SK-N-SH (cell line): Measurements from ENCODE around the gene PDGFRB. TPM values are rescaled to one million over a fixed set of nuclear protein-coding genes. Genes with fewer than 3 reads are reported as not detected.

Experiments
- CTCF ChIA-PET: fragments of 300-600, 350-600 bp; formaldehyde crosslinking; extraction: SDS; loops from one replicate; lab custom pipeline; 2021; lab: Yijun Ruan, JAX
- POLR2A ChIA-PET: fragments of 350-600 bp; sonication (Branson Sonifier 250); formaldehyde crosslinking; extraction: SDS; loops from one replicate; lab custom pipeline; 2020; ENCODE audit warnings: antibody characterized with exemption, inconsistent platforms; lab: Yijun Ruan, JAX
- DNase-seq: peaks from one replicate; pipeline ENCODE4 v3.0.0; 2012
- H2AFZ ChIP-seq: fragments of 200-600 bp; sonication (generic); 2 replicates; pipeline ENCODE4 v1.8.1; 2016; ENCODE audit warnings: antibody characterized with exemption, mild to moderate bottlenecking, low read depth
- H3F3A ChIP-seq: fragments of 200-600 bp; sonication (generic); replicated peaks from 2 replicates; pipeline ENCODE3; 2016; ENCODE audit warnings: antibody characterized with exemption, mild to moderate bottlenecking; ENCODE audit not compliant: insufficient read depth
- H3K27ac ChIP-seq, 2 experiments: fragments of 200-500 bp in 1 of 2; fragments of 200-600 bp in 1 of 2; sonication (Bioruptor generic) in 1 of 2; sonication (generic), shearing (Covaris generic) in 1 of 2; 2 replicates each; pipeline versions ENCODE4 v1.5.1 to v1.6.1; 2014 to 2016; ENCODE audit warnings: low read depth in 2 of 2, inconsistent platforms in 1 of 2, low read length in 1 of 2, mild to moderate bottlenecking in 1 of 2, mixed read lengths in 1 of 2
- H3K27me3 ChIP-seq: fragments of 200-600 bp; sonication (generic), shearing (Covaris generic); 2 replicates; pipeline ENCODE4 v1.6.1; 2016; ENCODE audit warnings: mixed run types; ENCODE audit not compliant: insufficient read depth
- H3K36me3 ChIP-seq, 2 experiments: fragments of 200-500 bp in 1 of 2; fragments of 200-600 bp in 1 of 2; sonication (Bioruptor generic) in 1 of 2; sonication (generic) in 1 of 2; replicated peaks in 1 of 2; 2 replicates each; pipeline versions ENCODE3 to v1.5.1; 2014 to 2016; ENCODE audit warnings: low read length in 1 of 2, mild to moderate bottlenecking in 1 of 2; ENCODE audit not compliant: insufficient read depth in 2 of 2, control insufficient read depth in 1 of 2
- H3K4me1 ChIP-seq, 2 experiments: fragments of 200-500 bp in 1 of 2; fragments of 200-600 bp in 1 of 2; sonication (Bioruptor generic) in 1 of 2; sonication (generic), shearing (Covaris generic) in 1 of 2; 2 replicates each; pipeline versions ENCODE4 v1.5.1 to v1.6.1; 2014 to 2016; ENCODE audit warnings: low read depth in 1 of 2, low read length in 1 of 2, mixed run types in 1 of 2; ENCODE audit not compliant: insufficient read depth in 2 of 2, control insufficient read depth in 1 of 2
- H3K4me2 ChIP-seq: fragments of 200-600 bp; sonication (generic), shearing (Covaris generic); 2 replicates; pipeline ENCODE4 v1.6.1; 2017; ENCODE audit warnings: mixed run types
- H3K4me3 ChIP-seq, 2 experiments: fragments of 200-500 bp in 1 of 2; fragments of 200-600 bp in 1 of 2; sonication (Bioruptor generic) in 1 of 2; sonication (generic), shearing (Covaris generic) in 1 of 2; 2 replicates each; pipeline versions ENCODE4 v1.5.1 to v1.8.1; 2014 to 2016; ENCODE audit warnings: low read depth in 2 of 2, inconsistent platforms in 1 of 2, low read length in 1 of 2, mild to moderate bottlenecking in 1 of 2, mixed read lengths in 1 of 2, moderate library complexity in 1 of 2
- H3K79me2 ChIP-seq: fragments of 200-600 bp; sonication (generic); 2 replicates; pipeline ENCODE4 v1.8.1; 2017; ENCODE audit warnings: mild to moderate bottlenecking; ENCODE audit not compliant: insufficient read depth
- H3K9ac ChIP-seq: fragments of 200-600 bp; sonication (generic); 2 replicates; pipeline ENCODE4 v1.6.1; 2017; ENCODE audit warnings: mixed run types
- H3K9me2 ChIP-seq: fragments of 200-600 bp; sonication (generic); 2 replicates; pipeline ENCODE4 v1.6.1; 2017; ENCODE audit warnings: mixed run types
- H3K9me3 ChIP-seq: fragments of 200-600 bp; sonication (generic); 2 replicates; pipeline ENCODE4 v1.6.1; 2017; ENCODE audit warnings: mixed run types, mild to moderate bottlenecking, moderate library complexity
- H4K20me1 ChIP-seq: fragments of 200-600 bp; sonication (generic); 2 replicates; pipeline ENCODE4 v1.6.1; 2017; ENCODE audit warnings: mild to moderate bottlenecking, mixed run types; ENCODE audit not compliant: insufficient read depth
- CHD2 ChIP-seq: fragments of 150-350 bp; IDR thresholded peaks from 2 replicates; pipeline ENCODE4 v1.6.1; 2018; ENCODE audit warnings: low read length; ENCODE audit not compliant: partially characterized antibody
- FOXJ3 ChIP-seq: sonication (generic); formaldehyde crosslinking; IDR thresholded peaks from 2 replicates; pipeline ENCODE4 v1.5.1; 2020; ENCODE audit warnings: mild to moderate bottlenecking, missing genetic modification reagents
- FOXM1 ChIP-seq: IDR thresholded peaks from 2 replicates; pipeline ENCODE4 v1.4.0; 2012; ENCODE audit warnings: low read depth, mild to moderate bottlenecking
- GABPA ChIP-seq: IDR thresholded peaks from 2 replicates; pipeline ENCODE4 v1.4.0; 2012; ENCODE audit warnings: low read depth, mild to moderate bottlenecking
- GATA2 ChIP-seq: sonication (generic); formaldehyde crosslinking; IDR thresholded peaks from 2 replicates; pipeline ENCODE4 v1.5.0; 2020; ENCODE audit warnings: mild to moderate bottlenecking, missing genetic modification reagents
- JUND ChIP-seq: IDR thresholded peaks from 2 replicates; pipeline ENCODE4 v1.4.0; 2012
- MXI1 ChIP-seq: IDR thresholded peaks from 2 replicates; pipeline ENCODE4 v1.6.1; 2012; ENCODE audit warnings: mild to moderate bottlenecking, low read depth, low read length, improper control_type of control experiment
- NFIC ChIP-seq: IDR thresholded peaks from 2 replicates; pipeline ENCODE4 v1.4.0; 2012; ENCODE audit warnings: borderline replicate concordance
- POLR2AphosphoS5 ChIP-seq: IDR thresholded peaks from 2 replicates; pipeline ENCODE4 v1.6.1; 2012; ENCODE audit warnings: low read depth, low read length
- SIN3A ChIP-seq: IDR thresholded peaks from 2 replicates; pipeline ENCODE4 v1.6.1; 2012; ENCODE audit warnings: low read depth, mild to moderate bottlenecking, low read length, moderate library complexity, borderline replicate concordance
- TAF1 ChIP-seq: IDR thresholded peaks from 2 replicates; pipeline ENCODE4 v1.6.1; 2012; ENCODE audit warnings: low read depth, mild to moderate bottlenecking, low read length, moderate library complexity, borderline replicate concordance
- TCF12 ChIP-seq: IDR thresholded peaks from 2 replicates; pipeline ENCODE4 v1.4.0; 2012
- TEAD4 ChIP-seq: IDR thresholded peaks from 2 replicates; pipeline ENCODE4 v1.4.0; 2012; ENCODE audit warnings: mild to moderate bottlenecking, borderline replicate concordance; ENCODE audit not compliant: insufficient read depth
- YY1 ChIP-seq: IDR thresholded peaks from 2 replicates; pipeline ENCODE4 v1.4.0; 2012; ENCODE audit warnings: low read depth, mild to moderate bottlenecking
- WGBS: methylation state at CpG from one replicate; pipeline ENCODE4 v1.1.6; 2017; ENCODE audit warnings: low lambda C conversion rate; 5-methylcytosine and 5-hydroxymethylcytosine counted together
- polyA plus RNA-seq, 3 experiments: library from polyadenylated mRNA; depleted of rRNA; stranded (reverse); fragments of >200 nt; gene quantifications; 2 replicates each; pipeline ENCODE4 v1.2.3, GENCODE V29; 2012
- TF ChIP-seq, protein P1 (sequence below): IDR thresholded peaks from 2 replicates; pipeline ENCODE4 v1.4.0; 2012; ENCODE audit warnings: low read depth, borderline replicate concordance
- TF ChIP-seq, protein P2 (sequence below): fragments of 200-600 bp; sonication (generic); IDR thresholded peaks from 2 replicates; pipeline ENCODE4 v1.6.1; 2017; ENCODE audit warnings: antibody characterized with exemption, mild to moderate bottlenecking, moderate library complexity
- TF ChIP-seq, protein P3 (sequence below): fragments of 150-350 bp; IDR thresholded peaks from 2 replicates; pipeline ENCODE4 v1.6.1; 2017; ENCODE audit warnings: antibody characterized with exemption, low read length, low read depth, borderline replicate concordance

PDGFRB gene
- polyA plus RNA-seq, 1 of the 3 experiments (the other 2 are of a cell fraction) = 32.1 TPM

DNA sequence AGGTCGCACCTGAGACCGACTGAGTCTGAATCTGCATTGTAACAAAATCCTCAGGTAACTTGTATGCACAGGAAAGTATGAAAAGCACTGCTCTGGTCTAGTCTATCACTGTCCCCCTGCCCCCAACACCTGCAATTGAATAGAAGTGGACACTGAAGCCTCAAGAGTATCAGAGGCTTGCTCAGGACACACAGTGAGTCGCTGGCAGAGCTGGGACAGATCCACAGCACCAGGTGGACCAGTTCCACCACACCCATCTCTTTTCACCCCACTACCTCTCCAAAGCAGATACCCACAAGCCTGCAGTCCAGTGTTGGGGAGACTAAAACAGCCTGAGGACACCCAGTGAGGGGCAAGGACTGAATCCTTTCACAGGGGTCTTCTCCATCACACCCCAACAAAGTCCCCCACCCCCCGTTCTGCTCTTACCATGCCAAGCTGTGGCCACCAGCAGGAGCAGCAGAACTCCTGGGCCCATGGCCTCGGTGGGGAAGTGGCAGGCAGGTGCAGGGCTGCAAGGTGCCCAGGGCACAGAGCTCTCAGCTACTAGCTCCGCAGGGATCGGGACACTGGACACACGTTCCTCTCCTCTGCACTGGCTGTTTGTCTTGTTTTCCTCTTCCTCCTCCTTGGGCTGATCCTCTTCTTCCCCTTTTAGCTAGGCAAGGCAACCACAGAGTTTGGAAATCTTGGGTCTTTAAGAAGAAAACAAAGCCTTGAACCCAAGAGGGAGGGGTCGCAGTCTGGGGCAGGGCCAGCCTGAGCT lies 69.5 kb downstream of the PDGFRB start, which contains the start of gene CSF1R:
Gene CSF1R, minus strand, starts transcription at position 605 of the 766 bp plus-strand sequence. Its CDS starts 127 bp downstream, at position 478.
- Histone ChIP-seq H3F3A (no peaks in the 10 kb centered on the region), H3K9ac (no peak within 1 kb of the TSS), H4K20me1 (no peaks in the 10 kb centered on the region), H3K79me2 (no peaks in the 10 kb centered on the region), H2AFZ (no peak within 1 kb of the TSS), H3K9me3 (no peaks in the 10 kb centered on the region), H3K27me3 (peaks cover 10% of the 10 kb centered on the region; the same call in 1 of the 2 replicates), H3K4me3 (no peak within 1 kb of the TSS), H3K27ac (no peak within 1 kb of the TSS), H3K9me2 (no peaks in the 10 kb centered on the region), H3K4me2 (no peak within 1 kb of the TSS), H3K36me3 (no peaks in the 10 kb centered on the region), H3K4me1 (no peaks in the 10 kb centered on the region; a peak in 1 of 4 replicates)
- POLR2A ChIA-PET = no interaction called here
- TF ChIP-seq GABPA = no peak
- TF ChIP-seq, protein P1, sequence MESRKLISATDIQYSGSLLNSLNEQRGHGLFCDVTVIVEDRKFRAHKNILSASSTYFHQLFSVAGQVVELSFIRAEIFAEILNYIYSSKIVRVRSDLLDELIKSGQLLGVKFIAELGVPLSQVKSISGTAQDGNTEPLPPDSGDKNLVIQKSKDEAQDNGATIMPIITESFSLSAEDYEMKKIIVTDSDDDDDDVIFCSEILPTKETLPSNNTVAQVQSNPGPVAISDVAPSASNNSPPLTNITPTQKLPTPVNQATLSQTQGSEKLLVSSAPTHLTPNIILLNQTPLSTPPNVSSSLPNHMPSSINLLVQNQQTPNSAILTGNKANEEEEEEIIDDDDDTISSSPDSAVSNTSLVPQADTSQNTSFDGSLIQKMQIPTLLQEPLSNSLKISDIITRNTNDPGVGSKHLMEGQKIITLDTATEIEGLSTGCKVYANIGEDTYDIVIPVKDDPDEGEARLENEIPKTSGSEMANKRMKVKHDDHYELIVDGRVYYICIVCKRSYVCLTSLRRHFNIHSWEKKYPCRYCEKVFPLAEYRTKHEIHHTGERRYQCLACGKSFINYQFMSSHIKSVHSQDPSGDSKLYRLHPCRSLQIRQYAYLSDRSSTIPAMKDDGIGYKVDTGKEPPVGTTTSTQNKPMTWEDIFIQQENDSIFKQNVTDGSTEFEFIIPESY = no peak
- TF ChIP-seq TEAD4 = no peak
- TF ChIP-seq TCF12 = no peak
- no peak for TF ChIP-seq POLR2AphosphoS5
- TF ChIP-seq, protein P2, sequence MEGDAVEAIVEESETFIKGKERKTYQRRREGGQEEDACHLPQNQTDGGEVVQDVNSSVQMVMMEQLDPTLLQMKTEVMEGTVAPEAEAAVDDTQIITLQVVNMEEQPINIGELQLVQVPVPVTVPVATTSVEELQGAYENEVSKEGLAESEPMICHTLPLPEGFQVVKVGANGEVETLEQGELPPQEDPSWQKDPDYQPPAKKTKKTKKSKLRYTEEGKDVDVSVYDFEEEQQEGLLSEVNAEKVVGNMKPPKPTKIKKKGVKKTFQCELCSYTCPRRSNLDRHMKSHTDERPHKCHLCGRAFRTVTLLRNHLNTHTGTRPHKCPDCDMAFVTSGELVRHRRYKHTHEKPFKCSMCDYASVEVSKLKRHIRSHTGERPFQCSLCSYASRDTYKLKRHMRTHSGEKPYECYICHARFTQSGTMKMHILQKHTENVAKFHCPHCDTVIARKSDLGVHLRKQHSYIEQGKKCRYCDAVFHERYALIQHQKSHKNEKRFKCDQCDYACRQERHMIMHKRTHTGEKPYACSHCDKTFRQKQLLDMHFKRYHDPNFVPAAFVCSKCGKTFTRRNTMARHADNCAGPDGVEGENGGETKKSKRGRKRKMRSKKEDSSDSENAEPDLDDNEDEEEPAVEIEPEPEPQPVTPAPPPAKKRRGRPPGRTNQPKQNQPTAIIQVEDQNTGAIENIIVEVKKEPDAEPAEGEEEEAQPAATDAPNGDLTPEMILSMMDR = no peak
- TF ChIP-seq GATA2 = no peak
- no peak for DNase-seq
- CTCF ChIA-PET = interaction anchor here (0.8 to 1.3 kb wide), 2 partner anchors 86 to 132 kb away, joined by 3 to 4 read pairs; partner anchors contain the start of genes HMGXB3 and TIGD6
- WGBS = 70% methylated on average over 8 of the region's 9 CpGs

DNA sequence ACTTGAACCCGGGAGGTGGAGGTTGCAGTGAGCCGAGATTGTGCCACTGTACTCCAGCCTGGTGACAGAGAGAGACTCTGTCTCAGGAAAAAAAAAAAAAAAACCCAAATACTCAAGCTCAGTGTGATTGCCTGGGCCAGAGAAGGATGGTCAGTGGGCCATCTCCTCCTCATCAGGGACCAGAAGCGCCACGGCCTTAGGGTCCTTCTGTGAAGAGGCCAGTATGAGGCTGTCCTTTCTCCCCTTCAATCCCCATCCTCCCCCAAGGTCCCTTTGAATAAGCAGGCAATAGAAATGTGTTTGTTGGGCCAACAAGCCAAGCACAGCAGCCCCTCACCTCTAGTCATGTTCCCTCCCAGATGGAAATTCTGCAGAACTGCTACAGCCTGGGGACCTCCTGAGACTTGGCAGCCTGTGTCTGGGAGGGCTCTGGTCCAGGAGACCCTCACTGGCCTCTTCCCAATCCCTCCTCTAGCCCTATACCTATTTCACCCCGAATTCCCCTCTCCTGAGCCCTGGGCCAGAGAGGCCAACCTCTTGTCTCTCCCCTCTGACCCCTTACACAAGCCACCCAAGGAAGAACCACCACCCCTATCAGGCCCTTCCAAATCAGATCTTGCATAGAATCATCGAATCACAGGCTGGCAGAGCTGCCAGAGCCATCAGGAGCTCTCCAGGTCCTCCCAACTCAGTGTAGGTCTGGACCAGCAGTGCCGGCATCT lies 70.3 kb downstream of the PDGFRB start:
- 65% methylated on average over 7 of the region's 7 CpGs for WGBS
- ChIA-PET CTCF (no interaction called here), POLR2A (no interaction called here)
- no peak for TF ChIP-seq YY1
- TF ChIP-seq FOXJ3 (CRISPR knock-in tag) = no peak
- TF ChIP-seq JUND = no peak
- TF ChIP-seq, protein P2 = no peak
- TF ChIP-seq MXI1 = no peak
- no peak for TF ChIP-seq NFIC
- TF ChIP-seq FOXM1 = no peak
- TF ChIP-seq TAF1 = no peak
- no peak for TF ChIP-seq SIN3A
- no peak for TF ChIP-seq CHD2
- TF ChIP-seq TEAD4 = no peak
- TF ChIP-seq, protein P3, sequence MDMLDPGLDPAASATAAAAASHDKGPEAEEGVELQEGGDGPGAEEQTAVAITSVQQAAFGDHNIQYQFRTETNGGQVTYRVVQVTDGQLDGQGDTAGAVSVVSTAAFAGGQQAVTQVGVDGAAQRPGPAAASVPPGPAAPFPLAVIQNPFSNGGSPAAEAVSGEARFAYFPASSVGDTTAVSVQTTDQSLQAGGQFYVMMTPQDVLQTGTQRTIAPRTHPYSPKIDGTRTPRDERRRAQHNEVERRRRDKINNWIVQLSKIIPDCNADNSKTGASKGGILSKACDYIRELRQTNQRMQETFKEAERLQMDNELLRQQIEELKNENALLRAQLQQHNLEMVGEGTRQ = no peak
- Histone ChIP-seq H4K20me1 (no peaks in the 10 kb centered on the region), H3K9ac (no peak overlapping the region), H3K4me2 (no peak overlapping the region), H3K9me3 (no peaks in the 10 kb centered on the region), H3K79me2 (no peaks in the 10 kb centered on the region), H3K27me3 (peaks cover 10% of the 10 kb centered on the region; the same call in 1 of the 2 replicates), H3F3A (no peaks in the 10 kb centered on the region), H3K36me3 (no peaks in the 10 kb centered on the region), H2AFZ (no peak overlapping the region), H3K4me1 (no peaks in the 10 kb centered on the region; a peak in 1 of 4 replicates), H3K9me2 (no peaks in the 10 kb centered on the region), H3K4me3 (no peak overlapping the region), H3K27ac (no peak overlapping the region)
- DNase-seq = no peak
